T47D (cell line): Measurements from ENCODE around the gene PTN.
"Not testable (repeated sequence)": the region's sequence is repeated elsewhere in the genome, so short reads cannot be mapped to it uniquely, and the experiment has no call there.

Source experiments
- DNase-seq, 2 experiments: peaks; one replicate each; pipeline versions ENCODE4 v3.0.0 to v3.0.0-alpha.2; 2011 to 2012; ENCODE audit warnings: low read depth in 1 of 2, low spot score in 1 of 2
- JUND ChIP-seq: IDR thresholded peaks from 2 replicates; pipeline ENCODE4 v1.6.1; 2012; ENCODE audit warnings: low read depth
- in situ Hi-C: cut with HindIII; loops from 2 replicates; pipeline ENCODE4 v1.10.0; 2016; ENCODE audit warnings: low sequenced_read_pairs, low pct_unique_long_range_greater_than_20kb

The PTN gene

DNA sequence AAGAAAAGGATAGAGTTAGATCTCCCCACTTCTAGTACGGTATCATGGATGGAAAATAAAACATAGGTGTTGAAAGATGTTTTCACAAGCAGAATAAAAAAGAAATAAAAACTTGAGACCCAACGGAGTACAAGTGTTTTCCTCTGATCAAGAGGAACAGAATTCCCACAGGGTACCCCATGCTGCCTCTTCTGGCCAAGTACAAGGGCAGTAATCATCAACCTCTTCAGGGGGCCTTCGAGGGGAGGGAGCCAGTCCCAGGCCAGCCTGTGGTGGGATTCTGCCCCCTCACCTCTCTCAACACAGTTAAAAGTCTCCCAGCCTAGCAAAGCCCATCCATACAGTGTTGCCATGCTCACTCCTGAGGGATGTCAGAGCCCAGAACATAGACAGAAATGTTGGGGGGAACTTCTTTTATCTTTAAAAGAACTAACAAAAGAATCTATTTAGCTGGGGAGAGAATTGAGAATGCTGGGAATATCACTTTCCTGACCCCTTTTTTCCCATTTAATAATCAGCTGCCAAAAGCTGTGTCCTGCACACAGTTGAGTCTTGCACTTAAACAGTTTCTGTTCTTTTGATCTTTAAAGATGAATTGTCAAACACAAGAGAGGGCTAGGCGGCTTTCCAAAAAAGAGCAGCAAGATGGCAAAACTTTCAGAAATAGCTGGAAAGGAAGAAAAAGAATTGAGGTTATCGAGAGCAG lies 101.7 kb downstream of the PTN start:
- TF ChIP-seq JUND = no peak
- in situ Hi-C loops = no loop called here
- no peak for DNase-seq

GRCh38 chr7:137239186-137239585 lies 104.3 kb downstream of the PTN start:
- in situ Hi-C loops, DNase-seq: not testable (repeated sequence)

GRCh38 chr7:137235434-137235833 lies 108.1 kb downstream of the PTN start:
- no peak for DNase-seq
- in situ Hi-C loops = no loop called here
- TF ChIP-seq JUND = no peak

DNA sequence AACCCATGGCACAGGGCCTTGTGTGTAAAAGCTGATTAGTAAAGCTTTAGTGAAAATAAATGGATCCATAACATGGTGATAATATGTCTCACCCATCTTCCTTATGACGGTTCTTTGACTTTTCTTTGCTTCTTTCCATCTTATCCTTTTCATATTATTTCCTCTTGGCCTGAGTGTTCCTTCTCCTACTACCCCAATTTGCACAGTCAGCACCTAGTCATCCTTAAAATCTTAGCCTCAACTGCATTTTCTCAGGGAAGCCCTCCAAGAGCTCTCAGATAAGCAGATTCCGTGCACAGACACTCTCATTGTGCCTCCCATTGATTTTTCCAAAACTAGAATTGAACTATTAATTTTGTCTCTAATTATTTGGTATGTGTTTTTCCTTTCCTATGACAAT lies 112.4 kb downstream of the PTN start:
- no peak for DNase-seq
- in situ Hi-C loops = no loop called here
- TF ChIP-seq JUND = no peak

GRCh38 chr7:137221467-137221866 lies 122.1 kb downstream of the PTN start:
- no peak for DNase-seq
- no peak for TF ChIP-seq JUND
- in situ Hi-C loops = no loop called here

GRCh38 chr7:137213744-137214143 lies 129.8 kb downstream of the PTN start:
- TF ChIP-seq JUND = no peak
- in situ Hi-C loops = no loop called here
- no peak for DNase-seq

- in situ Hi-C loops = no loop called here
- DNase-seq = no peak
- TF ChIP-seq JUND = no peak
Observed at GRCh38 chr7:137209151-137209817, 134.2 kb downstream of the PTN start.

DNA sequence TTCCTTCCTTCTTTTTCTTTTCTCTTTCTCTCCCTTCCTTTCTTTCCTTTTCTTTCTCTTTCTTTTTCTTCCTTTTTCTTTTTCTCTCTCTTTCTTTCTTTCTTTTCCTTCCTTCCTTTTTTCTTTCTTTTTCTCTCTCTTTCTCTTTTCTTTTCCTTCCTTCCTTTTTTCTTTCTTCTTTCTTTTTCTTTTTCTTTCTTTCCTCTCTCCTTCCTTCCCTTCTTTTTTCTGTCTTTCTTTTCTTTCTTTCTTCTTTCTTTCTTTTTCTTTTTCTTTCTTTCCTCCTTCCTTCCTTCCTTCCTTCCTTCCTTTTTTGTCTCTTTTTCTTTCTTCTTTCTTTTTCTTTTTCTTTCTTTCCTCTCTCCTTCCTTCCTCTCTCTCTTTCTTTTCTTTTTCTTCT lies 136.8 kb downstream of the PTN start:
- no peak for DNase-seq
- in situ Hi-C loops = no loop called here
- no peak for TF ChIP-seq JUND

- no peak for TF ChIP-seq JUND
- in situ Hi-C loops = no loop called here
- DNase-seq = no peak
Observed at GRCh38 chr7:137204246-137204645, 139.3 kb downstream of the PTN start.

GRCh38 chr7:137203351-137203750 lies 140.2 kb downstream of the PTN start:
- TF ChIP-seq JUND = no peak
- in situ Hi-C loops = no loop called here
- no peak for DNase-seq

DNA sequence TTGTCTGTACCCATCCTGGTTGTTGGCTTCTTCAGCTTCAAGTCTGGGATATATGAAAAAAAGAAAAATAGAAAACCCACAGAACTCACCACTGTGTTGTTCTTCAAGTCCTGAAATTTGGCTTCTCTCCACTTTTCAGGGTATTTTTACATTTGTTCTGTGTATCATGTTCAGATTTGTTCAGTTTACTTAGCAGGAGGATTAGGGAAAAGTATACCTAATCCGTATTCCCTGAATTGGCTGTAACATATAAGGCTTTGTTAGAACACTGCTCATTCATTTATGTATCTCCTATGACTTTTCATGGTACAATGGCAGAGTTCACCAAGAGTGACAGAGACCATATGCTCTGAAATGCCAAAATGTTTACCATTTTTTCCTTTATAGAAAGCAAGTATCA lies 146.9 kb downstream of the PTN start:
- in situ Hi-C loops = no loop called here
- DNase-seq = no peak
- TF ChIP-seq JUND = no peak

GRCh38 chr7:137195996-137196395 lies 147.5 kb downstream of the PTN start:
- in situ Hi-C loops = no loop called here
- DNase-seq = no peak
- TF ChIP-seq JUND = no peak

- in situ Hi-C loops = not testable (repeated sequence)
- peak in 1 of 2 experiments; percentile 23 for DNase-seq
Observed at GRCh38 chr7:137181619-137182018, 161.9 kb downstream of the PTN start.
